ENCODE data around the gene ATG16L1. TPM values are rescaled to one million over a fixed set of nuclear protein-coding genes. Genes with fewer than 3 reads are reported as not detected.
"Not testable (repeated sequence)": the region's sequence is repeated elsewhere in the genome, so short reads cannot be mapped to it uniquely, and the experiment has no call there.

ATG16L1 gene
- total and polyA plus RNA-seq, 2 experiments from 2014 or later: 16.2 to 17.2 TPM

DNA sequence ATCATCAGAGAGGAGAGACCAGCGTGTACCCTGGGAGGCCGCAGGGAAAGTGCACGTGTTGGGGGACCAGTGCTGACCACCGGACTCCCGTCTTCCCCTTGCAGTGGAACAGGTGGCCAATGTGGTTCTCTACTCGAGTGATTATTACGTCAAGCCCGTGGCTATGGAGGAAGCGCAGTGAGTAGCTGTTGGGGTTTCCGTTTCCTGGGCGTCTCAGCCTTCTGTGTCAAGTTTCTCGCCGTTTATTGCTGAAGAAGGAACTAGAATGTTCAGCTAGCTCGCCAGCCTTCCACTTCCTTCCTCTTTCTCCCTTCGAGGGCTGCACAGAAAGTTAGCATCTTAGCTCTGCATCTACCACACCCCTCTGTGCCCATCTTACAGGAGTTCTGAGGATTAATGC, 80.1 kb downstream of the ATG16L1 start:
- Histone ChIP-seq H4K20me1 (ENCODE audit: insufficient read depth) (no peaks in the 10 kb centered on the region), H3K9ac (no peak overlapping the region), H3F3A (ENCODE audit: insufficient read depth) (no peaks in the 10 kb centered on the region), H2AFZ (no peak overlapping the region), H3K9me2 (ENCODE audit: insufficient read depth) (no peaks in the 10 kb centered on the region), H3K27me3 (replicated peaks; ENCODE audit: insufficient read depth) (peaks cover 25% of the 10 kb centered on the region), H3K36me3 (ENCODE audit: low read depth) (no peaks in the 10 kb centered on the region), H3K27ac (no peak overlapping the region), H3K4me2 (ENCODE audit: unreplicated experiment) (no peak overlapping the region), H3K4me3 (no peak overlapping the region), H3K9me3 (ENCODE audit: low read depth) (no peaks in the 10 kb centered on the region), H3K79me2 (ENCODE audit: insufficient read depth) (no peaks in the 10 kb centered on the region), H3K4me1 (ENCODE audit: insufficient read depth) (no peaks in the 10 kb centered on the region)
- in situ Hi-C loops (cut with MboI): no loop called here
- WGBS, 2 experiments (ENCODE audit: low coverage in 1 of 2, low lambda C conversion rate in 2 of 2, missing lambda C conversion rate in 2 of 2): 75 to 76% methylated on average over 15 of the region's 15 CpGs
- DNase-seq: no peak
- TF ChIP-seq EZH2 (IDR thresholded peaks at IDR 0.05; ENCODE audit: insufficient read depth, poor library complexity, severe bottlenecking) (no peak), EZH2phosphoT487 (IDR thresholded peaks at IDR 0.05; ENCODE audit: insufficient read depth, low read depth) (no peak)

DNA sequence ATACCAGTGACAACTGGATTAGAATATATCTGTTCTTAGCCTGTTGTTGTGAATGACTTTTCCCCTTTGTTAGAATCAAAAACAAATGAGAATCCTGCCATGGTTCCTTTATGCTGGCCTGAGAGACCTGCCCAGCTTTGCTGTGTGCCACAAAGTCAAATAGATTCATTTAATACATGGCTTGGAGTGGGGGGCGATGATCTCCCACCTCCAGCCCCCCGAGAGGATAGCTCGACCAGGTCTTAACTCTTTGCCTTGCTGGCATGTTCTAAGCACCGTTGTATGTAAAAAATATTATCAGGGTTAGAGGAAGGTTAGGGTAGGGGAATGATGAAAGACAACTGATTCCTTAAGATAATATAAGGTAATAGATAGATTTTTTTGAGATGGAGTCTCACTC, 80.7 kb downstream of the ATG16L1 start:
- Histone ChIP-seq H3K27me3 (replicated peaks; ENCODE audit: insufficient read depth) (peaks cover 30% of the 10 kb centered on the region), H3K4me1 (ENCODE audit: insufficient read depth) (no peaks in the 10 kb centered on the region), H3K9ac (no peak overlapping the region), H3K36me3 (ENCODE audit: low read depth) (no peaks in the 10 kb centered on the region), H3K9me2 (ENCODE audit: insufficient read depth) (no peaks in the 10 kb centered on the region), H3K4me2 (ENCODE audit: unreplicated experiment) (no peak overlapping the region), H3F3A (ENCODE audit: insufficient read depth) (no peaks in the 10 kb centered on the region), H3K79me2 (ENCODE audit: insufficient read depth) (no peaks in the 10 kb centered on the region), H2AFZ (no peak overlapping the region), H3K27ac (no peak overlapping the region), H3K4me3 (no peak overlapping the region), H4K20me1 (ENCODE audit: insufficient read depth) (no peaks in the 10 kb centered on the region), H3K9me3 (ENCODE audit: low read depth) (no peaks in the 10 kb centered on the region)
- DNase-seq: no peak
- WGBS, 2 experiments (ENCODE audit: low coverage in 1 of 2, low lambda C conversion rate in 2 of 2, missing lambda C conversion rate in 2 of 2): 47 to 52% methylated on average over 4 of the region's 4 CpGs
- in situ Hi-C loops (cut with MboI): no loop called here
- no peak for TF ChIP-seq EZH2 (IDR thresholded peaks at IDR 0.05; ENCODE audit: insufficient read depth, poor library complexity, severe bottlenecking)

- Histone ChIP-seq H3K9ac (no peak overlapping the region), H3K9me2 (ENCODE audit: insufficient read depth) (no peaks in the 10 kb centered on the region), H2AFZ (no peak overlapping the region), H3K9me3 (ENCODE audit: low read depth) (no peaks in the 10 kb centered on the region), H3K36me3 (ENCODE audit: low read depth) (no peaks in the 10 kb centered on the region), H3K4me3 (no peak overlapping the region), H3K4me2 (ENCODE audit: unreplicated experiment) (no peak overlapping the region), H3K27ac (no peak overlapping the region), H3K79me2 (ENCODE audit: insufficient read depth) (no peaks in the 10 kb centered on the region), H3K27me3 (replicated peaks; ENCODE audit: insufficient read depth) (peaks cover 45% of the 10 kb centered on the region), H3K4me1 (ENCODE audit: insufficient read depth) (no peaks in the 10 kb centered on the region), H3F3A (ENCODE audit: insufficient read depth) (no peaks in the 10 kb centered on the region), H4K20me1 (ENCODE audit: insufficient read depth) (no peaks in the 10 kb centered on the region)
- in situ Hi-C loops (cut with MboI): no loop called here
- DNase-seq: no peak
- WGBS, 2 experiments (ENCODE audit: low coverage in 1 of 2, low lambda C conversion rate in 2 of 2, missing lambda C conversion rate in 2 of 2): 78 to 81% methylated on average over 11 of the region's 11 CpGs
- TF ChIP-seq EZH2phosphoT487 (IDR thresholded peaks at IDR 0.05; ENCODE audit: insufficient read depth, low read depth) (no peak), EZH2 (IDR thresholded peaks at IDR 0.05; ENCODE audit: insufficient read depth, poor library complexity, severe bottlenecking) (no peak)
These were observed 83.4 kb downstream of the ATG16L1 start for GRCh38 chr2:233334915-233335314.

DNA sequence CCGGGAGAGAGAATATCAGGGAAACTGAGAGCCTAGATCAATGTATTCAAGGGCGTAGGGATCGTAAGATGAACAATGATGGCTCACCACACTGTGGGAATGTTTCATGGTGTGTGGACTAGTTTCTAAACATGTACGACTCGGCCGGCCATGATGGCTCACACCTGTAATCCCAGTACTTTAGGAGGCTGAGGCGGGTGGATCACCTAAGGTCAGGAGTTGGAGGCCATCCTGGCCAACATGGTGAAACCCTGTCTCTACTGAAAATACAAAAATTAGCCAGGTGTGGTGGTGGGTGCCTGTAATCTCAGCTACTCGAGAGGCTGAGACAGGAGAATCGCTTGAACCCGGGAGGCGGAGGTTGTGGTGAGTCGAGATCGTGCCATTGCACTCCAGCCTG, 84.6 kb downstream of the ATG16L1 start:
- 72 to 79% methylated on average over 13 of the region's 13 CpGs for WGBS, 2 experiments (ENCODE audit: low coverage in 1 of 2, low lambda C conversion rate in 2 of 2, missing lambda C conversion rate in 2 of 2)
- H3K4me1 ChIP-seq (ENCODE audit: insufficient read depth); in situ Hi-C loops (cut with MboI); H3K79me2 ChIP-seq (ENCODE audit: insufficient read depth); H3K4me3 ChIP-seq; H2AFZ ChIP-seq; H3K9me2 ChIP-seq (ENCODE audit: insufficient read depth); H3K36me3 ChIP-seq (ENCODE audit: low read depth); H3K9ac ChIP-seq; H3K27ac ChIP-seq; H3K4me2 ChIP-seq (ENCODE audit: unreplicated experiment); DNase-seq; H4K20me1 ChIP-seq (ENCODE audit: insufficient read depth); H3F3A ChIP-seq (ENCODE audit: insufficient read depth); H3K9me3 ChIP-seq (ENCODE audit: low read depth): not testable (repeated sequence)
- peaks cover 45% of the 10 kb centered on the region for H3K27me3 ChIP-seq (replicated peaks; ENCODE audit: insufficient read depth)

- in situ Hi-C loops (cut with MboI): no loop called here
- H4K20me1 ChIP-seq (ENCODE audit: insufficient read depth): no peaks in the 10 kb centered on the region
- no peaks in the 10 kb centered on the region for H3K79me2 ChIP-seq (ENCODE audit: insufficient read depth)
- WGBS, 2 experiments (ENCODE audit: low coverage in 1 of 2, low lambda C conversion rate in 2 of 2, missing lambda C conversion rate in 2 of 2): 68 to 72% methylated on average over 5 of the region's 5 CpGs
- no peaks in the 10 kb centered on the region for H3K9me3 ChIP-seq (ENCODE audit: low read depth)
- no peak overlapping the region for H3K27ac ChIP-seq
- TF ChIP-seq EZH2phosphoT487 (IDR thresholded peaks at IDR 0.05; ENCODE audit: insufficient read depth, low read depth) (no peak), EZH2 (IDR thresholded peaks at IDR 0.05; ENCODE audit: insufficient read depth, poor library complexity, severe bottlenecking) (no peak)
- H3K9me2 ChIP-seq (ENCODE audit: insufficient read depth): no peaks in the 10 kb centered on the region
- H3K36me3 ChIP-seq (ENCODE audit: low read depth): no peaks in the 10 kb centered on the region
- no peak for DNase-seq
- H3K27me3 ChIP-seq (replicated peaks; ENCODE audit: insufficient read depth): peaks cover 45% of the 10 kb centered on the region
- H2AFZ ChIP-seq: no peak overlapping the region
- H3K9ac ChIP-seq: no peak overlapping the region
- H3K4me2 ChIP-seq (ENCODE audit: unreplicated experiment): no peak overlapping the region
- no peaks in the 10 kb centered on the region for H3F3A ChIP-seq (ENCODE audit: insufficient read depth)
- no peaks in the 10 kb centered on the region for H3K4me1 ChIP-seq (ENCODE audit: insufficient read depth)
- H3K4me3 ChIP-seq: no peak overlapping the region
These were observed 85.1 kb downstream of the ATG16L1 start for GRCh38 chr2:233336541-233336940.
